PC-3 (cell line): ENCODE measurements around the gene ENPP5. TPM values are rescaled to one million over a fixed set of nuclear protein-coding genes. Genes with fewer than 3 reads are reported as not detected.

ENCODE experiments used
- ATAC-seq: fragments of 200-7000 bp; cut with Tn5 transposase; 2 replicates; pipeline ENCODE4 v1.9.1; 2020; ENCODE audit warnings: mild to moderate bottlenecking, moderate library complexity
- BruUV-seq: library from RNA; stranded (reverse); fragments of 400-500 nt; replicated peaks from 2 replicates; lab custom pipeline; 2021; lab: Mats Ljungman, UMichigan
- CTCF ChIA-PET: fragments of 300-600 bp; sonication (Branson Sonifier 250); formaldehyde crosslinking; loops from one replicate; lab custom pipeline; 2022; ENCODE audit warnings: antibody characterized with exemption; lab: Charles Lee
- POLR2A ChIA-PET: fragments of 300-600 bp; sonication (Branson Sonifier 250); formaldehyde crosslinking; loops from one replicate; lab custom pipeline; 2022; ENCODE audit warnings: antibody characterized with exemption; ENCODE audit not compliant: unreplicated experiment; lab: Charles Lee
- DNase-seq: peaks from one replicate; pipeline ENCODE4 v3.0.0-alpha.2; 2015
- H2AFZ ChIP-seq: fragments of 300-600 bp; sonication (generic); 2 replicates; pipeline ENCODE4 v1.6.0; 2016; ENCODE audit warnings: antibody characterized with exemption, low read length
- H3F3A ChIP-seq: fragments of 300-600 bp; sonication (generic); one replicate; pipeline ENCODE4 v1.6.0; 2017; ENCODE audit warnings: antibody characterized with exemption, low read length, control low read depth, mild to moderate bottlenecking; ENCODE audit not compliant: unreplicated experiment
- H3K27ac ChIP-seq: fragments of 300-600 bp; sonication (generic); 2 replicates; pipeline ENCODE4 v1.5.1; 2016; ENCODE audit warnings: mild to moderate bottlenecking, low read length
- H3K27me3 ChIP-seq: fragments of 300-600 bp; sonication (generic); 2 replicates; pipeline ENCODE4 v1.6.1; 2016; ENCODE audit warnings: low read length, mixed read lengths
- H3K36me3 ChIP-seq: fragments of 300-600 bp; sonication (generic); 2 replicates; pipeline ENCODE4 v1.6.1; 2016; ENCODE audit warnings: low read depth, mixed run types, low read length, mixed read lengths
- H3K4me1 ChIP-seq: fragments of 300-600 bp; sonication (generic); 2 replicates; pipeline ENCODE4 v1.5.1; 2016; ENCODE audit warnings: low read length; ENCODE audit not compliant: insufficient read depth
- H3K4me2 ChIP-seq: fragments of 300-600 bp; sonication (generic); 2 replicates; pipeline ENCODE4 v1.6.0; 2016; ENCODE audit warnings: low read length
- H3K4me3 ChIP-seq: fragments of 300-600 bp; sonication (generic); 2 replicates; pipeline ENCODE4 v1.5.1; 2016; ENCODE audit warnings: mild to moderate bottlenecking, low read length, mixed read lengths
- H3K79me2 ChIP-seq: fragments of 300-600 bp; sonication (generic); 2 replicates; pipeline ENCODE4 v1.6.1; 2017; ENCODE audit warnings: low read length, mixed read lengths
- H3K9ac ChIP-seq: fragments of 300-600 bp; sonication (generic); 2 replicates; pipeline ENCODE4 v1.6.0; 2016; ENCODE audit warnings: mild to moderate bottlenecking, low read length
- H3K9me2 ChIP-seq: fragments of 300-600 bp; sonication (generic); replicated peaks from 2 replicates; pipeline ENCODE4 v1.6.1; 2016; ENCODE audit warnings: mixed run types, low read length, mixed read lengths
- H3K9me3 ChIP-seq: fragments of 300-600 bp; sonication (generic); 2 replicates; pipeline ENCODE4 v1.6.1; 2016; ENCODE audit warnings: low read length, mixed read lengths
- H4K20me1 ChIP-seq: fragments of 300-600 bp; sonication (generic); 2 replicates; pipeline ENCODE4 v1.6.1; 2016; ENCODE audit warnings: low read length, mixed read lengths
- EZH2 ChIP-seq: fragments of 300-600 bp; sonication (generic); IDR thresholded peaks from one replicate; pipeline ENCODE4 v1.6.1; 2017; ENCODE audit warnings: antibody characterized with exemption, mild to moderate bottlenecking, low read length; ENCODE audit not compliant: unreplicated experiment
- EZH2phosphoT487 ChIP-seq: fragments of 300-600 bp; sonication (generic); IDR thresholded peaks from 2 replicates; pipeline ENCODE4 v1.6.1; 2018; ENCODE audit warnings: mild to moderate bottlenecking, antibody characterized with exemption, low read length, borderline replicate concordance
- intact Hi-C: fragments of 100-400 bp; cut with micrococcal nuclease; formaldehyde crosslinking; loops from 2 replicates; pipeline ENCODE4 v1.9.0; 2023
- total RNA-seq: library from RNA; depleted of rRNA; stranded (reverse); fragments of >200 nt; gene quantifications from 2 replicates; pipeline ENCODE4 v1.2.3, GENCODE V29; 2014
- TF ChIP-seq, protein P1 (sequence below): fragments of 300-600 bp; sonication (generic); conservative IDR thresholded peaks from 2 replicates; pipeline ENCODE4 v1.5.1; 2017; ENCODE audit warnings: antibody characterized with exemption, low read depth, mild to moderate bottlenecking, low read length

ENPP5 gene
- total RNA-seq, 1 experiment from 2014 or later, result 0.04 TPM

- Histone ChIP-seq H3K36me3 (no peaks in the 10 kb centered on the region), H3K79me2 (no peaks in the 10 kb centered on the region), H3K9ac (no peak overlapping the region), H3K4me3 (no peak overlapping the region), H3K27me3 (no peaks in the 10 kb centered on the region), H3K4me2 (no peak overlapping the region), H3K4me1 (peaks cover 4% of the 10 kb centered on the region; the same call in 1 of the 2 replicates), H3K9me3 (no peaks in the 10 kb centered on the region), H3K9me2 (no peaks in the 10 kb centered on the region), H3F3A (no peaks in the 10 kb centered on the region), H3K27ac (no peak overlapping the region), H4K20me1 (no peaks in the 10 kb centered on the region), H2AFZ (no peak overlapping the region)
- TF ChIP-seq, protein P1, sequence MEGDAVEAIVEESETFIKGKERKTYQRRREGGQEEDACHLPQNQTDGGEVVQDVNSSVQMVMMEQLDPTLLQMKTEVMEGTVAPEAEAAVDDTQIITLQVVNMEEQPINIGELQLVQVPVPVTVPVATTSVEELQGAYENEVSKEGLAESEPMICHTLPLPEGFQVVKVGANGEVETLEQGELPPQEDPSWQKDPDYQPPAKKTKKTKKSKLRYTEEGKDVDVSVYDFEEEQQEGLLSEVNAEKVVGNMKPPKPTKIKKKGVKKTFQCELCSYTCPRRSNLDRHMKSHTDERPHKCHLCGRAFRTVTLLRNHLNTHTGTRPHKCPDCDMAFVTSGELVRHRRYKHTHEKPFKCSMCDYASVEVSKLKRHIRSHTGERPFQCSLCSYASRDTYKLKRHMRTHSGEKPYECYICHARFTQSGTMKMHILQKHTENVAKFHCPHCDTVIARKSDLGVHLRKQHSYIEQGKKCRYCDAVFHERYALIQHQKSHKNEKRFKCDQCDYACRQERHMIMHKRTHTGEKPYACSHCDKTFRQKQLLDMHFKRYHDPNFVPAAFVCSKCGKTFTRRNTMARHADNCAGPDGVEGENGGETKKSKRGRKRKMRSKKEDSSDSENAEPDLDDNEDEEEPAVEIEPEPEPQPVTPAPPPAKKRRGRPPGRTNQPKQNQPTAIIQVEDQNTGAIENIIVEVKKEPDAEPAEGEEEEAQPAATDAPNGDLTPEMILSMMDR, result no peak
- TF ChIP-seq EZH2phosphoT487 (no peak), EZH2 (no peak)
- BruUV-seq, result no TSS peak
- ChIA-PET POLR2A (interaction anchor here (0.6 kb wide), 1 partner anchor 625 kb away, joined by 3 read pairs; no protein-coding TSS in a partner anchor), CTCF (no interaction called here)
- DNase-seq (no peak), ATAC-seq (no peak)
- intact Hi-C loops, result no loop called here
Measured at GRCh38 chr6:46118157-46118556, 52.6 kb downstream of the ENPP5 start.

- no peaks in the 10 kb centered on the region for H4K20me1 ChIP-seq
- no peak overlapping the region for H3K4me2 ChIP-seq
- no peak overlapping the region for H2AFZ ChIP-seq
- no peak overlapping the region for H3K4me3 ChIP-seq
- ChIA-PET POLR2A (no interaction called here), CTCF (interaction anchor here (0.6 kb wide), 1 partner anchor 14 kb away, joined by 3 read pairs; the partner anchor contains the start of gene ENPP4)
- H3K36me3 ChIP-seq, result no peaks in the 10 kb centered on the region
- DNase-seq, result no peak
- H3K27me3 ChIP-seq, result no peaks in the 10 kb centered on the region
- no peaks in the 10 kb centered on the region for H3K79me2 ChIP-seq
- ATAC-seq, result no peak
- no peaks in the 10 kb centered on the region for H3F3A ChIP-seq
- TF ChIP-seq, protein P1, result no peak
- TF ChIP-seq EZH2 (no peak), EZH2phosphoT487 (no peak)
- H3K27ac ChIP-seq, result no peak overlapping the region
- no peak overlapping the region for H3K9ac ChIP-seq
- intact Hi-C loops, result no loop called here
- H3K4me1 ChIP-seq, result peaks cover 5% of the 10 kb centered on the region; the same call in 1 of the 2 replicates
- no peaks in the 10 kb centered on the region for H3K9me2 ChIP-seq
- BruUV-seq, result no TSS peak
- 0 out of 2 replicates have a peak, but pooled peaks cover under 1% of the 10 kb centered on the region for H3K9me3 ChIP-seq
Measured at GRCh38 chr6:46116289-46116688, 54.5 kb downstream of the ENPP5 start.

DNA sequence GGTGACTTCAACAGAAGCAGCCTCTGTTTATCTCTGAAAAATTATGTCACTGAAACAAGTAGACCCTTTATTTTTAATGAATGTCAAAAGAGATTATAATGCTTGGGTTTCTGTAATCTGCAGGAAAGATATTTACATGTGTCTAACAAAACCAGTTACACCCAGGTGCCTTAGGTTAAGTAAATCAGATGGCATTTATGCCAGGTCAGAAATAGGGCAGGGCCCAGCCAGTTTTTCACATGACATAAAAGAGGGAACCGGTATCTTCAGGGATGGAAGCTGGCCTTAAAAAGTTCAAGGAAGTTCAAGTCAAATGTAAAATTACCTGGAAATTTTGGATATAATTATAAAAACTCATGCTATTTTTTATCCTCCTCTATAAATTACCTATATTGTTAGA, 55.1 kb downstream of the ENPP5 start:
- Histone ChIP-seq H3K9me3 (peaks cover 8% of the 10 kb centered on the region; the same call in 1 of the 2 replicates), H3K4me1 (peaks cover 5% of the 10 kb centered on the region; the same call in 1 of the 2 replicates), H3K79me2 (no peaks in the 10 kb centered on the region), H4K20me1 (no peaks in the 10 kb centered on the region), H3K27me3 (no peaks in the 10 kb centered on the region), H3K36me3 (no peaks in the 10 kb centered on the region), H3F3A (no peaks in the 10 kb centered on the region), H3K27ac (no peak overlapping the region), H3K4me2 (no peak overlapping the region), H2AFZ (no peak overlapping the region), H3K9me2 (no peaks in the 10 kb centered on the region), H3K4me3 (no peak overlapping the region), H3K9ac (no peak overlapping the region)
- no peak for TF ChIP-seq EZH2
- TF ChIP-seq, protein P1, result no peak
- no peak for TF ChIP-seq EZH2phosphoT487
- intact Hi-C loops, result no loop called here
- CTCF ChIA-PET, result interaction anchor here (0.6 kb wide), 1 partner anchor 14 kb away, joined by 3 read pairs; the partner anchor contains the start of gene ENPP4
- DNase-seq (no peak), ATAC-seq (no peak)
- POLR2A ChIA-PET, result no interaction called here
- no TSS peak for BruUV-seq
